ENCODE data around the gene VRK3. TPM values are rescaled to one million over a fixed set of nuclear protein-coding genes. Genes with fewer than 3 reads are reported as not detected.
A peak's percentile ranks its signal among the peaks of the same experiment; 100 is the strongest.

Gene VRK3
- total RNA-seq, 3 donors from 2014 or later (not counting 1 experiment from before 2014, with no cell fraction given): 82.7 to 105 (median 93.7) TPM

DNA sequence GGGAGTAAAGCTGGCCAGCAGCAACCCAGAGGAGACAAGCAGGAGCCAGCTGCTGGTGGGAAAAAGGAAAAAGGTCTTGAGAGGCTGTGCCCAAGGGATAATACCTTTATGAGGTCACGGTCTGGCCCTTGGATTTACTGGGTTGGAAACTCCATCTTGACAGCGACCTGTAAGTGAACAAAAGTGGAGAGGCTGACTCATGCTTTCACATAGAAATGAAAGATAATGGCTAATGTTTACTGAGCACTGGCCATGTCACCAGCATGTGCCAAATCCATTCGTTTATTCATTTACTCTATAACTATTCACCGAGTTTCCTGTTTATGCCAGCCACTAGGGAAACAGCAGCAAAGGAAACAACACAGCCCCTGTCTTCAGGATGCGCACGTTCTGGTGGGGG lies 4.7 kb downstream of the VRK3 start:
- no peak for DNase-seq
- Mint-ChIP-seq H3K4me3 (no peak overlapping the region), H3K36me3 (peaks cover 10% of the 10 kb centered on the region), H3K27ac (peak overlapping the region in 1 of 2 donors; percentile 57), H3K9me3 (no peaks in the 10 kb centered on the region), H3K4me1 (peaks cover 16 to 42% of the 10 kb centered on the region in 2 donors), H3K27me3 (ENCODE audit: low read depth in 2 of 2) (no peaks in the 10 kb centered on the region)
- intact Hi-C loops (cut with micrococcal nuclease): no loop called here
- TF ChIP-seq, protein P1, sequence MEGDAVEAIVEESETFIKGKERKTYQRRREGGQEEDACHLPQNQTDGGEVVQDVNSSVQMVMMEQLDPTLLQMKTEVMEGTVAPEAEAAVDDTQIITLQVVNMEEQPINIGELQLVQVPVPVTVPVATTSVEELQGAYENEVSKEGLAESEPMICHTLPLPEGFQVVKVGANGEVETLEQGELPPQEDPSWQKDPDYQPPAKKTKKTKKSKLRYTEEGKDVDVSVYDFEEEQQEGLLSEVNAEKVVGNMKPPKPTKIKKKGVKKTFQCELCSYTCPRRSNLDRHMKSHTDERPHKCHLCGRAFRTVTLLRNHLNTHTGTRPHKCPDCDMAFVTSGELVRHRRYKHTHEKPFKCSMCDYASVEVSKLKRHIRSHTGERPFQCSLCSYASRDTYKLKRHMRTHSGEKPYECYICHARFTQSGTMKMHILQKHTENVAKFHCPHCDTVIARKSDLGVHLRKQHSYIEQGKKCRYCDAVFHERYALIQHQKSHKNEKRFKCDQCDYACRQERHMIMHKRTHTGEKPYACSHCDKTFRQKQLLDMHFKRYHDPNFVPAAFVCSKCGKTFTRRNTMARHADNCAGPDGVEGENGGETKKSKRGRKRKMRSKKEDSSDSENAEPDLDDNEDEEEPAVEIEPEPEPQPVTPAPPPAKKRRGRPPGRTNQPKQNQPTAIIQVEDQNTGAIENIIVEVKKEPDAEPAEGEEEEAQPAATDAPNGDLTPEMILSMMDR (IDR thresholded peaks at IDR 0.05): no peak
- 93% methylated on average over 6 of the region's 6 CpGs for WGBS (ENCODE audit: insufficient coverage)
- Histone ChIP-seq H3K9me3 (ENCODE audit: control insufficient read depth, insufficient read depth, low read length) (no peaks in the 10 kb centered on the region), H3K4me1 (ENCODE audit: control insufficient read depth, insufficient read depth, low read length) (peaks cover 16% of the 10 kb centered on the region), H3K4me3 (ENCODE audit: low read length) (no peak overlapping the region), H3K27ac (ENCODE audit: low read length) (no peak overlapping the region), H3K27me3 (ENCODE audit: control insufficient read depth, insufficient read depth, low read length) (no peaks in the 10 kb centered on the region), H3K36me3 (ENCODE audit: control insufficient read depth, insufficient read depth, low read length) (peaks cover 32% of the 10 kb centered on the region)
- ATAC-seq: no peak

DNA sequence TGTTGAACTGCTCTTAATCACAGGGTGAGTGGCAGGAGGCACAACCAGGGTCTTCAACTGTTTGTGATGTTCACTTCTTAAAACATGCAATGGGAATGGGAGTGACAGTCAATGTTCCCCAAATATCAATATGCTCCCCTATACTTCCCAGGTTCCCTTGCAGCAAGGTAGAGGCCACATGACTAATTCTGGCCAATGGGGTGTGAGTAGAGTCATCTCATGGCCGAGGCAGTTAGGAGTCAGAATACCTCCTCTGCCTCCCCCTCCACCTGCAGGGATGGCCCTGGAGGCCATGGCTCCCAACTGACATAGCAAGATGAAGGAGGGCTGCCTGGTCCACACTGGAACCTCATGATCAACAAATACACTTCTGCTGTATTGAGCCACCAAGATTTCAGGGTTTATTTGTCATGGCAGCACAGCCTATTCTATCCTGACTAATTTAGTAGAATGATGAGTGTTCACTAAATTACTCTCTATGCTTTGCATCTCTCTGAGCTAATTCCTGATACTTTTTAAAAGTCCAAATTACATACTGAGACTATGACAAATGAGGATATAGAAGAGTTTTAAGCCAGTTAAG lies 8.9 kb downstream of the VRK3 start:
- ATAC-seq: no peak
- no peaks in the 10 kb centered on the region for H3K9me3 Mint-ChIP-seq
- intact Hi-C loops (cut with micrococcal nuclease): no loop called here
- H3K36me3 Mint-ChIP-seq: peaks cover 16% of the 10 kb centered on the region
- H3K27me3 Mint-ChIP-seq (ENCODE audit: low read depth in 2 of 2): no peaks in the 10 kb centered on the region
- H3K9me3 ChIP-seq (ENCODE audit: control insufficient read depth, insufficient read depth, low read length): no peaks in the 10 kb centered on the region
- no peak overlapping the region for H3K4me3 ChIP-seq (ENCODE audit: low read length)
- peaks cover 4 to 16% of the 10 kb centered on the region in 2 donors for H3K4me1 Mint-ChIP-seq
- no CpG with 5 or more reads among the region's 1 CpG for WGBS (ENCODE audit: insufficient coverage)
- no peak for DNase-seq
- H3K27ac Mint-ChIP-seq: no peak overlapping the region
- no peaks in the 10 kb centered on the region for H3K4me1 ChIP-seq (ENCODE audit: control insufficient read depth, insufficient read depth, low read length)
- peaks cover 61% of the 10 kb centered on the region for H3K36me3 ChIP-seq (ENCODE audit: control insufficient read depth, insufficient read depth, low read length)
- no peaks in the 10 kb centered on the region for H3K27me3 ChIP-seq (ENCODE audit: control insufficient read depth, insufficient read depth, low read length)
- no peak overlapping the region for H3K27ac ChIP-seq (ENCODE audit: low read length)
- H3K4me3 Mint-ChIP-seq: no peak overlapping the region
- TF ChIP-seq, protein P1 (IDR thresholded peaks at IDR 0.05): no peak

DNA sequence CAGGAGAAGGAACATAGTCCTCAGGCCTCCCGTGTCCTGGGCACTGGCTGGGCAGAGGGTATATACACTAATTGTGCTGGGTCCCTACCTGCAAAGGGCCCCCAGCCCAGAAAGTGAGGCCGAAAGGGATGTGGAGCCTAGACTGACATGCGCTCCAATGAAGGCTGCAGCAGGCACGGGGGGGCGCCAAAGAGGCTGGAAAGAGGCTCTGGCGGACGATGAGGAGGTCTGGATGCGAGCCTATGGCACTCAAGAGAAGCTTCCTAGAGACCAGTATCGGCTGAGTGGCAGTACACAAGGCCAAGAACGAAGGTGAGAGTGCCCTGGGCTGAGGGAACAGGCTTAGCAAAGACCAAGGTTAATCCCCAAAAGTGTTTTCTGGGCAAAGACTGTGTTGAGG lies 16.6 kb downstream of the VRK3 start:
- H3K36me3 ChIP-seq (ENCODE audit: control insufficient read depth, insufficient read depth, low read length): peaks cover 53% of the 10 kb centered on the region
- intact Hi-C loops (cut with micrococcal nuclease): no loop called here
- no peaks in the 10 kb centered on the region for H3K27me3 Mint-ChIP-seq (ENCODE audit: low read depth in 2 of 2)
- H3K4me1 Mint-ChIP-seq: peaks cover 24 to 37% of the 10 kb centered on the region in 2 donors
- 91% methylated on average over 10 of the region's 10 CpGs for WGBS (ENCODE audit: insufficient coverage)
- peaks cover 23% of the 10 kb centered on the region for H3K4me1 ChIP-seq (ENCODE audit: control insufficient read depth, insufficient read depth, low read length)
- DNase-seq: no peak
- H3K9me3 ChIP-seq (ENCODE audit: control insufficient read depth, insufficient read depth, low read length): no peaks in the 10 kb centered on the region
- H3K36me3 Mint-ChIP-seq: peaks cover 3% of the 10 kb centered on the region
- TF ChIP-seq, protein P1 (IDR thresholded peaks at IDR 0.05): no peak
- H3K27me3 ChIP-seq (ENCODE audit: control insufficient read depth, insufficient read depth, low read length): no peaks in the 10 kb centered on the region
- H3K4me3 Mint-ChIP-seq: no peak overlapping the region
- no peaks in the 10 kb centered on the region for H3K9me3 Mint-ChIP-seq
- H3K27ac ChIP-seq (ENCODE audit: low read length): no peak overlapping the region
- ATAC-seq: no peak
- no peak overlapping the region for H3K4me3 ChIP-seq (ENCODE audit: low read length)
- no peak overlapping the region for H3K27ac Mint-ChIP-seq

DNA sequence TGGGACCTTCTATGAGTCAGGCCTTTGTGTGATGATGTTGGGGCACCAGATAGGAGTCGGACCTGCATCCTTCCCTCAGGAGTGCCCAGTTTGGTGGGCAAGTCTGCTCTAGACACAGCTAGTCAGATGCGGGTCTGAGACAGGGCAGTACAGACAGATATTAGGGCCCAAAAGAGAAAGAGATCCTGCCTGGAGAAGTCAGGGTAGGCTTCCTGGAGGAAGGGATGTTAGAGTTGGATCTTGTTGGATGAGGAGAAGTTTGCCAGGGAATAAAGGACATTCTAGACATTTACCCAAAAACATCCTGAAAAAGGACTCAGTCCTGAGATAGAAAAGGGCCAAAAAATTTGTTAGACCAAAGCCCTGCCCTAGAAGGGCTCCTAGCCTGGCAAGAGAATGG lies 17.2 kb downstream of the VRK3 start:
- 96% methylated on average over 2 of the region's 2 CpGs for WGBS (ENCODE audit: insufficient coverage)
- ATAC-seq (no peak), DNase-seq (no peak)
- Histone ChIP-seq H3K4me3 (ENCODE audit: low read length) (no peak overlapping the region), H3K27me3 (ENCODE audit: control insufficient read depth, insufficient read depth, low read length) (no peaks in the 10 kb centered on the region), H3K36me3 (ENCODE audit: control insufficient read depth, insufficient read depth, low read length) (peaks cover 47% of the 10 kb centered on the region), H3K4me1 (ENCODE audit: control insufficient read depth, insufficient read depth, low read length) (peaks cover 29% of the 10 kb centered on the region), H3K9me3 (ENCODE audit: control insufficient read depth, insufficient read depth, low read length) (no peaks in the 10 kb centered on the region), H3K27ac (ENCODE audit: low read length) (no peak overlapping the region)
- TF ChIP-seq, protein P1 (IDR thresholded peaks at IDR 0.05): no peak
- no peaks in the 10 kb centered on the region for H3K27me3 Mint-ChIP-seq (ENCODE audit: low read depth in 2 of 2)
- intact Hi-C loops (cut with micrococcal nuclease): no loop called here
- H3K4me3 Mint-ChIP-seq: no peak overlapping the region
- H3K27ac Mint-ChIP-seq: no peak overlapping the region
- H3K36me3 Mint-ChIP-seq: no peaks in the 10 kb centered on the region
- no peaks in the 10 kb centered on the region for H3K9me3 Mint-ChIP-seq
- peaks cover 28 to 43% of the 10 kb centered on the region in 2 donors for H3K4me1 Mint-ChIP-seq
